Glutamatergic neuron (in vitro differentiated cells): Measurements from ENCODE around the gene SLC25A44. TPM values are rescaled to one million over a fixed set of nuclear protein-coding genes. Genes with fewer than 3 reads are reported as not detected.

Experiments used
- DNase-seq: peaks from one replicate; pipeline ENCODE4 v3.0.0; 2022
- H3K27ac Mint-ChIP-seq: one replicate; pipeline ENCODE4 v1.8.0; 2020; ENCODE audit warnings: mild to moderate bottlenecking, mixed read lengths, inconsistent platforms; ENCODE audit not compliant: unreplicated experiment
- H3K27me3 Mint-ChIP-seq: one replicate; pipeline ENCODE4 v1.8.0; 2020; ENCODE audit warnings: mild to moderate bottlenecking, moderate library complexity, mixed read lengths, inconsistent platforms; ENCODE audit not compliant: unreplicated experiment
- H3K36me3 Mint-ChIP-seq: one replicate; pipeline ENCODE4 v1.8.0; 2020; ENCODE audit warnings: mild to moderate bottlenecking, mixed read lengths, inconsistent platforms; ENCODE audit not compliant: unreplicated experiment
- H3K4me1 Mint-ChIP-seq: one replicate; pipeline ENCODE4 v1.8.0; 2020; ENCODE audit warnings: mild to moderate bottlenecking, low read depth, mixed read lengths, inconsistent platforms; ENCODE audit not compliant: unreplicated experiment
- H3K4me3 Mint-ChIP-seq: one replicate; pipeline ENCODE4 v1.8.0; 2020; ENCODE audit warnings: mild to moderate bottlenecking, mixed read lengths, inconsistent platforms; ENCODE audit not compliant: unreplicated experiment
- H3K9me3 Mint-ChIP-seq: one replicate; pipeline ENCODE4 v1.8.0; 2020; ENCODE audit warnings: mild to moderate bottlenecking, moderate library complexity, mixed read lengths, inconsistent platforms; ENCODE audit not compliant: unreplicated experiment
- CTCF ChIP-seq: fragments of 200-600 bp; sonication (generic); IDR thresholded peaks from one replicate; pipeline ENCODE4 v1.5.0; 2021; ENCODE audit not compliant: partially characterized antibody, unreplicated experiment
- total RNA-seq: library from RNA; stranded (reverse); fragmentation: NEBNext Ultra II Directional; extraction: Animal tissue kit (Norgen Biotek cat#: 25700); gene quantifications from one replicate; pipeline ENCODE4 v1.2.1, GENCODE V29; 2021; ENCODE audit not compliant: unreplicated experiment

The SLC25A44 gene
- total RNA-seq, 1 donor from 2014 or later = 66.0 TPM

GRCh38 chr1:156226782-156227181 lies 32.9 kb downstream of the SLC25A44 start:
- Mint-ChIP-seq H3K27me3 (peaks cover 2% of the 10 kb centered on the region), H3K36me3 (no peaks in the 10 kb centered on the region), H3K9me3 (peaks cover 2% of the 10 kb centered on the region), H3K27ac (no peak overlapping the region), H3K4me3 (no peak overlapping the region), H3K4me1 (peaks cover 10% of the 10 kb centered on the region)
- DNase-seq = no peak
- TF ChIP-seq CTCF = no peak

DNA sequence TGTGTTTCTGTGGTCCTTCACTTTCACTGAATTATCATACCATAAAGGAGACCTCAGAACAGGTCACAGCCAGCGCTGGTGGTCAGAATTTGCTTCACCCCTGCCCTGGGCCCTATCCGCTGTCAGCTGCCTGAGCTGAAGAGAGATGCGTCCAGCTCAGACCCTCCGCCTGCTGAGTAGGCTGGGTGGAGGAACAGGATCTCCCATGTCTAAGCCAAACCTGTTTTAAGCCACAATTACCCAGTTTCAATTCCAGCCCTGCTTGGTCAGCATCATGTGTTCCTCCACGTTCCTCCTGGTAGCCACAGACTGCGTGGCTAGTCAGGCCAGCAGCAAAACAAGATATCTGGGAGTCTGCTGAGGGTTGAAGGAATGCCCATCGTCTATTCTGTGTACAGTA lies 34.6 kb downstream of the SLC25A44 start:
- Mint-ChIP-seq H3K27me3 (peaks cover 2% of the 10 kb centered on the region), H3K9me3 (peaks cover 2% of the 10 kb centered on the region), H3K4me3 (no peak overlapping the region), H3K27ac (no peak overlapping the region), H3K4me1 (peaks cover 13% of the 10 kb centered on the region), H3K36me3 (no peaks in the 10 kb centered on the region)
- TF ChIP-seq CTCF = no peak
- DNase-seq = no peak

DNA sequence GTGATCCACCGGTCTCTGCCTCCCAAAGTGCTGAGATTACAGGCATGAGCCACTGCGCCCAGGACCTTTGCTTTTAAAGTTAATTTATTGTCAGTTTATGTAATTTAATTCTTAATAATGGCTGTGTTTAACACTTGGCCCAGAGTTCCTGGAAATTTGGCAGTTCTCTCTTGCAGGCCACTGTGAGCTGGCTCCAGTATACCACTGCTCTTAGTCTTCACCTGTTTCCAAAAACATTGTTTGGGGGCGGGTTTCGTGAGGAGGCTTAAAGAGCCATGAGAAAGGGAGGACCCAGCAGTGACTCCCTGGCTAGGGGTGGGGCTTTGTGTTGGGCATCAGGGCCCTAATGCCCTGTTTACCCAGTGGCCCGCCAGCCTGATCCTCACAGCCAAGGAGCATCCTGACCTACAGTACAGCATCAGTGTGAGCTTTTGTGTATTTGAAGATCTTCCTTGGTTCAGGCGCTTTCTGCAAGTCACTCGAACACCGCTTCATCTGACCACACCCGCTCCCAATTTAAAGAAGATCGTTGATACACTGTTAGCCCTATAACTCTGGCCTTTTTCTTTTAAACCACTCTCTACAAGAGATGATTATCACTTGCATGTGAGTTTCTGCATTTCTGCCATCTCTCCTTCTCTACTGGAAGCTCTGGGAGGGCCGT lies 36.0 kb downstream of the SLC25A44 start:
- Mint-ChIP-seq H3K36me3 (no peaks in the 10 kb centered on the region), H3K4me1 (peaks cover 10% of the 10 kb centered on the region)
- no peak for TF ChIP-seq CTCF

GRCh38 chr1:156230473-156230837 lies 36.6 kb downstream of the SLC25A44 start:
- peak overlapping the region; percentile 34 for H3K27ac Mint-ChIP-seq
- peaks cover 4% of the 10 kb centered on the region for H3K9me3 Mint-ChIP-seq
- no peaks in the 10 kb centered on the region for H3K36me3 Mint-ChIP-seq
- TF ChIP-seq CTCF = no peak
- peaks cover 10% of the 10 kb centered on the region for H3K4me1 Mint-ChIP-seq
- no peak overlapping the region for H3K4me3 Mint-ChIP-seq
- no peak for DNase-seq
- H3K27me3 Mint-ChIP-seq = peaks cover 2% of the 10 kb centered on the region

More for the DNA sequence above, 36.0 kb downstream of the SLC25A44 start:
- H3K27ac Mint-ChIP-seq = peak overlapping the region; percentile 34
- H3K9me3 Mint-ChIP-seq = peaks cover 4% of the 10 kb centered on the region
- DNase-seq = no peak
- H3K27me3 Mint-ChIP-seq = peaks cover 2% of the 10 kb centered on the region
- no peak overlapping the region for H3K4me3 Mint-ChIP-seq

- no peaks in the 10 kb centered on the region for H3K36me3 Mint-ChIP-seq
- H3K4me3 Mint-ChIP-seq = no peak overlapping the region
- peaks cover 10% of the 10 kb centered on the region for H3K4me1 Mint-ChIP-seq
- peaks cover 2% of the 10 kb centered on the region for H3K27me3 Mint-ChIP-seq
- no peak for TF ChIP-seq CTCF
- no peak for DNase-seq
- H3K27ac Mint-ChIP-seq = peak overlapping the region; percentile 23
- peaks cover 5% of the 10 kb centered on the region for H3K9me3 Mint-ChIP-seq
Measured at GRCh38 chr1:156232201-156232894, 38.4 kb downstream of the SLC25A44 start.
